Measurements from ENCODE around the gene PARD3.

DNA sequence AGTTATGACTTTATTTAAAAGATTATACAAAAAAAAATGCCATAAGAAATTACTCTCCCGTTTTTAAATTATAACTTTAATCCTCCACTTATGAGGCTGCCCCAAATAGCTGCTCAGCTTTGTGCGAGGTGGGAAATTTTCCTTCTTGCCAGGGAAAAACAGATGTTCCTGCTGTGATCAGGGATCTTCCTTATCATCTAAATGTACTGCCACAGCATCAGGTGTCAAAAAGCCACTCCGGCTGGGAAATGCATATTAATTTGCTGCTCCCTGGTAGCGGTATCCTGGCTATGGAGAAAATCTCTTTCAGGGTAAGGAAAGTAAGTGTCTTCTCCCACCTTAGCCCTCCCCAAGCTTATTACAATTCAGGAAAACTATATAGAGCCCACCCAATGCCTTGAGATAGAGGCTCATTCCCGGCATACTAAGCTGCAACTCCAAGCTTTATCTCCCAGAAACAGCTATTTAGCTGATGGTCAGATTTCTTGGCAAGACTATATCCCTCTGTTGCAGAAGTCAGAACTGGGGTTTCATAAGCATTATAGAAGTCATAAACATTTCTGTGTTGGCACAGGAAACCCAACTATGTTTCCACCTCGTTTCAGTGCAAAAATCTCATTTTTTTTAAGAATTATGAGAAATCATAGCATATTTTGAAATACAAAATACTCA, 360.4 kb downstream of the PARD3 start:
- TF ChIP-seq POLR2A (IDR thresholded peaks at IDR 0.05): no peak
- TF ChIP-seq, protein P1, sequence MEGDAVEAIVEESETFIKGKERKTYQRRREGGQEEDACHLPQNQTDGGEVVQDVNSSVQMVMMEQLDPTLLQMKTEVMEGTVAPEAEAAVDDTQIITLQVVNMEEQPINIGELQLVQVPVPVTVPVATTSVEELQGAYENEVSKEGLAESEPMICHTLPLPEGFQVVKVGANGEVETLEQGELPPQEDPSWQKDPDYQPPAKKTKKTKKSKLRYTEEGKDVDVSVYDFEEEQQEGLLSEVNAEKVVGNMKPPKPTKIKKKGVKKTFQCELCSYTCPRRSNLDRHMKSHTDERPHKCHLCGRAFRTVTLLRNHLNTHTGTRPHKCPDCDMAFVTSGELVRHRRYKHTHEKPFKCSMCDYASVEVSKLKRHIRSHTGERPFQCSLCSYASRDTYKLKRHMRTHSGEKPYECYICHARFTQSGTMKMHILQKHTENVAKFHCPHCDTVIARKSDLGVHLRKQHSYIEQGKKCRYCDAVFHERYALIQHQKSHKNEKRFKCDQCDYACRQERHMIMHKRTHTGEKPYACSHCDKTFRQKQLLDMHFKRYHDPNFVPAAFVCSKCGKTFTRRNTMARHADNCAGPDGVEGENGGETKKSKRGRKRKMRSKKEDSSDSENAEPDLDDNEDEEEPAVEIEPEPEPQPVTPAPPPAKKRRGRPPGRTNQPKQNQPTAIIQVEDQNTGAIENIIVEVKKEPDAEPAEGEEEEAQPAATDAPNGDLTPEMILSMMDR (IDR thresholded peaks at IDR 0.05): no peak
- no peak for TF ChIP-seq EP300 (IDR thresholded peaks at IDR 0.05)
